GM21576 (cell line): Measurements from ENCODE around the gene ANAPC15.

Experiments used
- ATAC-seq: cut with Tn5 transposase; IDR thresholded peaks from one replicate; pipeline ENCODE4 v1.9.1; 2021; ENCODE audit warnings: mild to moderate bottlenecking, moderate library complexity; ENCODE audit not compliant: unreplicated experiment

ANAPC15 gene

DNA sequence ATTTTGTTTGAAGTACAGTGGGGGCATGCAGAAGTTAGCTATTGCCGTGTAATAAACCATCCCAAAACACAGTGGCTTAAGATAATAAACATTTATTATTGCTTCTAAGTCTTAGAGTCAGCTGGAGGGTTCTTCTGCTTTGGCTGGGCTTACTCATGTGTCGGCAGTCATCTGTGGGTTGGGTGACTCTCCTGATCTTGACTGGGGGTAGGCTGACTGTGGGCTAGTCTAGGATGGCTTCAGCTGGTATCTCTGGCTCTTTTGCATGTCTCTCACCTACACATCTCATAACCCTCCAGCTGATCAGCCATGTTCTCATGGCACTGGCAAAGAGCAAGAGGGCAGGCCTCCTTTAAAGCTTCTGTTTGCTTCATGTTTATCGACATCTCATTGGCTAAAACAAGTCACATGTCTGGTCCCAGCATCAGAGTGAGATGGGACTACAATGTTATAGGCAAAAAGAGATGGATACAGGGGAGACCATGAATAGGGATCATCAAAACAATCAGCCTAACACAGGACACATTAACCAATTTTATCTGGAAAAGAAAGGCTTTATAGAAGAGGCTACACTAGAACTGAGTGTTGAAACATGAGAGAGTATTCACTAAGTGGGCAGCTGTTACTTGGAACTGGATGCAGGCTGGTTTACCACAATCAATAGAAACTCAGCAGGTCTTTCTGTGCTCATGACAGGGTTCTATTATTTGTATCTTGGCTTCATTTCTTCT, 26.7 kb downstream of the ANAPC15 start:
- ATAC-seq, result no peak

DNA sequence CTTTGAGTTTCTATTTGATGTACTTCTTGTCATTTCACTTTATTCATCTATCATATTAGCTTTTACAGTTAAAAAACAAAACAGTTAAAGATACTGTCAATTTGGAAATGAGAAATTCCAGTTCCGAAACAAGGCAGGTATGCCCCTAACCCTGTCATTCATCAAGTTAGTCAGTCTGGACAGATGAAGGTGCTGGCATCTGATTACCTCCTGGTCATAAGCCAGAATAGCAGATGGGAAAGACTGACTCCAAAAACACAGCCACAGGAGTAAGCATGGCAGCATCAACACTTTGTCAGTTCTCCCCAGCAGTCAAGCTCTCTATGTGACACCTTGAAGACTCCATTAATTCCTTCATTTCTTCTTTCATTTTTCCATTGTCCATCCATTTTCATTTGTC, 27.5 kb downstream of the ANAPC15 start:
- ATAC-seq, result no peak

DNA sequence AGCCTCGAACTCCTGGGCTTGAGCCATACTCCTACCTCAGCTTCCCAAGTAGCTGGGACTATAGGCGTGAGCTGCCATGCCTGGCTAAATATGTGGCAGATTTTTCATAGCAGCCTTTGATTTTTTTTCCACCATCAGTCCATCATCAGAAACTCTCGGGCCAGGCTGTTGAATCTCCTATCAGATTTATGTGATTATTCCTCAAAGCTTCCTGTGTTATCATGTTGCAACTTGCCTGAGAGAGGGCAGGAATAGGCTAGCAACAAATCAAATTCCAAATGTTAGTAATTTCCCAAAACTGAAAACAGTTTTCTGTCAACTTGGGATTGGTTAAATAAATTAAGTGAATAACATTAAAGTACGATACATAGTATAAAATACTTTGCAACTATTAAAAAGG, 28.4 kb downstream of the ANAPC15 start:
- no peak for ATAC-seq

- ATAC-seq, result no peak
These were observed 29.1 kb downstream of the ANAPC15 start for GRCh38 chr11:72083414-72083813.

- ATAC-seq, result no peak
These were observed 30.6 kb downstream of the ANAPC15 start for GRCh38 chr11:72081821-72082453.

DNA sequence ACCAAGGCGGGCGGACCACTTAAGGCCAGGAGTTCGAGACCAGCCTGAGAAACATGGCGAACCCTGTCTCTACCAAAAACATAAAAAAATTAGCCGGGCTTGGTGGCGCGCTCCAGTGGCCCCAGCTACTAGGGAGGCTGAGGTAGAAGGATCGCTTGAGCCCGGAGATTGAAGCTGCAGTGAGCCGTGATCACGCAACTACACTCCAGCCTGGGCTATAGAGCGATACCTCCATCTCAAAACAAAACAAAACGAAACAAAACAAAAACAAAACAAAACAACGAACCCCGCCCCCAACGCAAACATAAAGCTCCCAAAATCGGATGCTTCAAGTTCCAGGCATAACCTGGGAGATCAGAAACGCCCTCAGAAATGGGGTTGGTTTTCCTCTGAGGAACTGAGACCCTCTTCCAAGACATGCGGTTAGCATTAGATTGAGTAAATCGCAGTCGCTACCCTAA, 31.3 kb downstream of the ANAPC15 start:
- no peak for ATAC-seq

- peak; percentile 91 for ATAC-seq
These were observed 31.9 kb downstream of the ANAPC15 start, which contains the start of the genes LRRC51 and NUMA1 for GRCh38 chr11:72080326-72081183. LRRC51 (plus strand) TSS chr11:72080850; CDS start chr11:72089084, 8,234 bp downstream. NUMA1 (minus strand) TSS chr11:72080542; CDS start chr11:72035943, 44,599 bp downstream.

DNA sequence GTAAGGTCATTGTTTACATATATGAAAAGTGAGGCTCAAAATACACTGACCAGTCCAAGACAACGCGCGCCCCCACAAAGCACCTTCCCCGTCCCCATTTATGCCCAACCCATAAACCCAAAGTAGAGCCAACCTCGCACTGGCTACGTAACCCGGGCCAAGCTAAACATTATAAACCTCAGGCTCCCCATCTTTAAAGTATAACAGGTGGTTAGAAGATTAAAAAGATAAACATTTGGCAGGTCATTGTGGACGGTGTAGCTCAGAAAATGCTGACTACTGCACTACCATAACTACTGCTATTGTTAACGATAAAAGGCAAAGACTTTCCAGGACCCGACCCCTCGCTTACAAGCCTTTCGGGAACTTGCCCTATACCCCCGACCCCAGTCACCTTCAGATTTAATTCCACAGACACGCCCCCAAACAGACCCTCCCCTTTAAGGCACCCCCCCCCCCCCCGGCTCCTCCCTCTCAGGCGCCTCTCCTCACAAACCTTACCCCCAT, 32.6 kb downstream of the ANAPC15 start:
- no peak for ATAC-seq

DNA sequence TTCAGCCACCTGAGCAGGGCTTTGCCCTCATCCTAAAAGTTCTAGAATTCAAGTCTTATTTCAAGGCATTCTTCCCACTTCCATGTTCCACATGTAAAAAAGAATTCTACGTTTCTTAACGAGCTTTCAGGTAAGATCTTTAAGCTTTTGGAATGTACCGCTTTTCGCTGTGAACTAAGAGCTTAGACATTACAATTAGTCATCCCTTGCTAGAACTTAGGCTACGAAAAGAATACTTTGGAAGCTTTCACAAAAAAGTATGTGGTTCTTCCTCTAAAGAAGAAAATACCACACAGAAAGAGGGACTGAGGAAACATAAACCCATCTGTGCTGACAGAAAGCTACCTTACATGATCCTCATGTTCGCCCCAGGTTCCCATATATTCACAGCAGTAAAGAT, 34.0 kb downstream of the ANAPC15 start:
- ATAC-seq, result no peak

GRCh38 chr11:72075756-72076155, 36.7 kb downstream of the ANAPC15 start:
- ATAC-seq, result no peak

DNA sequence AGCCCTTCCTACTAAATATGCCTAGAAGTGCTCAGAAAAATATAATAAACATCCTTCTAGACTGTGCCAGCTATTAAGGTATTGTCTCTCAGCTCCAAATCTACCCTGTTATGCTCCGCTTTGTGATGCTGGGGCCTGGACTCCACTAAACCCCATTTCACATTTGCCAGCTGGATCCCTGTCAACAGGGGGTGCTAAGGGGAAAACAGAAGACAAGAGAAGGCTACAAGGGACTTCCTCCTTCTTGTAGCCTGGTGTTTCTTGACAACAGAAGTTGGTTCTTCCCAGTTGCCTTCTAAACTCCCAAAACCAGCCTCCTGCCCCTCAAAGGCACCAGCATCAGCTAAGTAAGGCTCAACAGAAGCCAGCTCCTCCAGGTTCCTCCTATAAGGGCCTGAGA, 37.4 kb downstream of the ANAPC15 start:
- no peak for ATAC-seq

- ATAC-seq, result no peak
These were observed 40.1 kb downstream of the ANAPC15 start for GRCh38 chr11:72072348-72072747.

- ATAC-seq, result no peak
These were observed 42.0 kb downstream of the ANAPC15 start for GRCh38 chr11:72070491-72070890.

- no peak for ATAC-seq
These were observed 42.7 kb downstream of the ANAPC15 start for GRCh38 chr11:72069787-72070251.

DNA sequence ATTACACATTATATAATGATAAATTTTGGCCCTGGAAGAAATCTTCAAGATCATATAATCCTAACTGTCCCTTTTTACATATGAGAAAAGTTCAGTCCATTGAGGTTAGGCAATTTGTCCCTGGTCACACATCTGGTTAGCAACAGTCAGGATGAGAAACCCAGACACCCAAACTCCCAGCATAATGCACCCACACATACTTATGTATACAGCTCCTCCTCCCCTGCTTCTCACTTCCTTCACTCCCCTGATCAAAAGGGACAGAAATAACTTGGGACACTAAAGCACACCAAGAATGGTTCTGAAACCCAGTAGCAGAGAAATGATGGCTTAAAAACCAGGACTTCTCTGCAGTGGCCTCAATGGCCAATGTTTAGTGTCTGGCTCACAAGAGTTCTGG, 43.3 kb downstream of the ANAPC15 start:
- ATAC-seq, result no peak

- no peak for ATAC-seq
These were observed 44.8 kb downstream of the ANAPC15 start for GRCh38 chr11:72067676-72068075.

- no peak for ATAC-seq
These were observed 45.2 kb downstream of the ANAPC15 start for GRCh38 chr11:72067266-72067665.

GRCh38 chr11:72066855-72067254, 45.6 kb downstream of the ANAPC15 start:
- ATAC-seq, result no peak

DNA sequence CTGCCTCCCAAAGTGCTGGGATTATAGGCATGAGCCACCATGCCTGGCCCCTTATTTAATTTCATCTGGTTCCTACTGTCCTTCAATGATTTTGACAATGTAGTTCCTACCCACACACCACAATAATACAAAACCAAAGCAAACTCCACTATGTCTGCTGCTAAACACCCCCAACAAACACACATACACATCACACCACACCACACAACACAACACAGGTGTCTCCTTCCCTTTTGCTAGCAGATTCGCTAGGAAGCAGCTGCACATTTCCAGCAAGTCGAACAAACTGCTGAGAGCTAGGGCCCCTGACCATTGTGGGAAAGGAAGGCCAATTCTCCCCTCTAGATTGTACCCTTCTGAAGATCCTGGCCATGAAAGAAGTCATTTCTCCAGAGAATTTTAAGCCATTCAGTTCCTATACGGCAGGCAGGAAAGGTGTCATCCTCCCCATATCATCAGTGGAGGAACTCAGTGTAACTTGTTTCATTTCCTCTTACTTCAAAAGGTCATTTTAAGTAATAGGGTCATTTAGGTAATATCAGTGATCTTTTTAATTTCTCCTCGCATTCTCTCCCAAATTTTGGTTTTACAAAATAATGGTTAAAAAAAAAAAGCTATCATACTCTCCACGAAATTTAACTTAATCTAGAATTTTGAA, 50.6 kb downstream of the ANAPC15 start:
- no peak for ATAC-seq
